Jurkat, Clone E6-1 (cell line): Measurements from ENCODE around the gene DIO1.

Source experiments
- DNase-seq: peaks from one replicate; pipeline ENCODE4 v3.0.0-alpha.2; 2011; ENCODE audit warnings: low read depth, low spot score
- H3K4me3 ChIP-seq: 2 replicates; pipeline ENCODE4 v1.5.1; 2011; ENCODE audit warnings: mild to moderate bottlenecking, low read length, control low read depth, moderate library complexity

DIO1 gene

GRCh38 chr1:53956308-53957168 lies 62.6 kb downstream of the DIO1 start:
- H3K4me3 ChIP-seq, result no peak overlapping the region
- no peak for DNase-seq

- DNase-seq, result no peak
- no peak overlapping the region for H3K4me3 ChIP-seq
Measured at GRCh38 chr1:53957194-53957818, 63.3 kb downstream of the DIO1 start.

- DNase-seq, result peak; percentile 55
- H3K4me3 ChIP-seq, result no peak overlapping the region
Measured at GRCh38 chr1:53959664-53960250, 65.8 kb downstream of the DIO1 start.
